BLaER1 treated with 17β-estradiol and CSF1 and Interleukin-3, amounts not matched to agents 10 nM and 100 nM (cell line): Measurements from ENCODE around the gene KCNG4.

Experiments
- H3K27ac ChIP-seq, 11 experiments: shearing (Covaris generic); formaldehyde crosslinking; 2 replicates each; pipeline ENCODE4 v1.8.1; 2022
- H3K27me3 ChIP-seq, 11 experiments: shearing (Covaris generic); formaldehyde crosslinking; 2 replicates each; pipeline ENCODE4 v1.8.1; 2022
- H3K36me3 ChIP-seq, 11 experiments: shearing (Covaris generic); formaldehyde crosslinking; 2 replicates each; pipeline ENCODE4 v1.8.1; 2022
- H3K4me1 ChIP-seq, 10 experiments: shearing (Covaris generic); formaldehyde crosslinking; 2 replicates each; pipeline ENCODE4 v1.8.1; 2022
- H3K4me2 ChIP-seq, 11 experiments: shearing (Covaris generic); formaldehyde crosslinking; 2 replicates each; pipeline ENCODE4 v1.8.1; 2022
- H3K4me3 ChIP-seq, 10 experiments: shearing (Covaris generic); formaldehyde crosslinking; 2 replicates each; pipeline ENCODE4 v1.8.1; 2022
- H3K9ac ChIP-seq, 11 experiments: shearing (Covaris generic); formaldehyde crosslinking; 2 replicates each; pipeline ENCODE4 v1.8.1; 2022
- H3K9me3 ChIP-seq, 11 experiments: shearing (Covaris generic); formaldehyde crosslinking; replicated peaks in 1 of 11; 2 replicates each; pipeline ENCODE4 v1.8.1; 2022
- H4K20me1 ChIP-seq, 11 experiments: shearing (Covaris generic); formaldehyde crosslinking; 2 replicates each; pipeline ENCODE4 v1.8.1; 2022
- Cebpa-rat ChIP-seq, 11 experiments: shearing (Covaris generic); IDR thresholded peaks; 2 replicates each; pipeline ENCODE4 v1.8.1; 2022

The KCNG4 gene

GRCh38 chr16:84186685-84187437, 53.0 kb downstream of the KCNG4 start, which contains the start of gene TAF1C:
Gene TAF1C, minus strand, starts transcription at chr16:84187057. Its CDS starts 2,069 bp downstream, at chr16:84184988.
- peak within 1 kb of the TSS; percentile 87 to 100 (median 95) for H3K4me3 ChIP-seq
- no peaks in the 10 kb centered on the region for H3K27me3 ChIP-seq
- H3K4me1 ChIP-seq, result peaks cover 18 to 26% (median 19%) of the 10 kb centered on the region in 10 experiments
- TF ChIP-seq Cebpa-rat (IDR thresholded peaks at IDR 0.05), result no peak
- H3K9me3 ChIP-seq, result no peaks in the 10 kb centered on the region
- H4K20me1 ChIP-seq, result peaks cover 0 to 45% (median 31%) of the 10 kb centered on the region in 11 experiments; a peak in 17 of 22 replicates
- peak within 1 kb of the TSS; percentile 71 to 91 (median 87) for H3K27ac ChIP-seq
- H3K4me2 ChIP-seq, result peak within 1 kb of the TSS; percentile 83 to 99 (median 96)
- peaks cover 31 to 38% (median 36%) of the 10 kb centered on the region in 11 experiments for H3K36me3 ChIP-seq
- H3K9ac ChIP-seq, result peak within 1 kb of the TSS; percentile 86 to 96 (median 93)

- H3K27ac ChIP-seq, result no peak overlapping the region
- no peak for TF ChIP-seq Cebpa-rat (IDR thresholded peaks at IDR 0.05)
- H3K4me2 ChIP-seq, result peak overlapping the region in 8 of 11 experiments; percentile 6 to 99 (median 95); a peak in 5 of 22 replicates
- H3K4me3 ChIP-seq, result no peak overlapping the region; a peak in 1 of 20 replicates
- H3K36me3 ChIP-seq, result peaks cover 52 to 59% (median 56%) of the 10 kb centered on the region in 11 experiments
- H4K20me1 ChIP-seq, result peaks cover 0 to 61% (median 39%) of the 10 kb centered on the region in 11 experiments; a peak in 17 of 22 replicates
- no peaks in the 10 kb centered on the region for H3K9me3 ChIP-seq
- no peaks in the 10 kb centered on the region for H3K27me3 ChIP-seq
- peaks cover 18 to 26% (median 19%) of the 10 kb centered on the region in 10 experiments for H3K4me1 ChIP-seq
- peak overlapping the region in 10 of 11 experiments; percentile 51 to 96 (median 93); a peak in 15 of 22 replicates for H3K9ac ChIP-seq
Observed at GRCh38 chr16:84184775-84185174, 55.0 kb downstream of the KCNG4 start.

- H3K9me3 ChIP-seq, result no peaks in the 10 kb centered on the region
- H3K27ac ChIP-seq, result no peak overlapping the region
- H3K27me3 ChIP-seq, result no peaks in the 10 kb centered on the region
- TF ChIP-seq Cebpa-rat (IDR thresholded peaks at IDR 0.05), result no peak
- H3K36me3 ChIP-seq, result peaks cover 59 to 66% (median 63%) of the 10 kb centered on the region in 11 experiments
- peak overlapping the region in 8 of 11 experiments; percentile 17 to 96 (median 93); a peak in 10 of 22 replicates for H3K9ac ChIP-seq
- no peak overlapping the region for H3K4me2 ChIP-seq
- H3K4me3 ChIP-seq, result no peak overlapping the region
- peaks cover 18 to 26% (median 19%) of the 10 kb centered on the region in 10 experiments for H3K4me1 ChIP-seq
- H4K20me1 ChIP-seq, result peaks cover 0 to 68% (median 44%) of the 10 kb centered on the region in 11 experiments; a peak in 17 of 22 replicates
Observed at GRCh38 chr16:84183911-84184591, 55.8 kb downstream of the KCNG4 start.

- no peak overlapping the region for H3K4me2 ChIP-seq
- H3K4me1 ChIP-seq, result peaks cover 18 to 26% (median 19%) of the 10 kb centered on the region in 10 experiments
- H3K27me3 ChIP-seq, result no peaks in the 10 kb centered on the region
- no peak overlapping the region for H3K4me3 ChIP-seq
- H3K36me3 ChIP-seq, result peaks cover 64 to 72% (median 68%) of the 10 kb centered on the region in 11 experiments
- no peak overlapping the region for H3K27ac ChIP-seq
- TF ChIP-seq Cebpa-rat (IDR thresholded peaks at IDR 0.05), result no peak
- H4K20me1 ChIP-seq, result peaks cover 0 to 73% (median 47%) of the 10 kb centered on the region in 11 experiments; a peak in 18 of 22 replicates
- H3K9me3 ChIP-seq, result no peaks in the 10 kb centered on the region
- 0 out of 22 replicates have a peak overlapping the region, but pooled peaks of 1 of the 11 experiments have one; percentile 96 for H3K9ac ChIP-seq
Observed at GRCh38 chr16:84183572-84183875, 56.3 kb downstream of the KCNG4 start.

GRCh38 chr16:84182680-84183571, 56.9 kb downstream of the KCNG4 start:
- no peak overlapping the region for H3K4me2 ChIP-seq

GRCh38 chr16:84182104-84182503, 57.7 kb downstream of the KCNG4 start:
- no peak overlapping the region for H3K4me2 ChIP-seq
- peaks cover 0 to 87% (median 61%) of the 10 kb centered on the region in 11 experiments; a peak in 18 of 22 replicates for H4K20me1 ChIP-seq
- peaks cover 75 to 86% (median 80%) of the 10 kb centered on the region in 11 experiments for H3K36me3 ChIP-seq
- H3K9me3 ChIP-seq, result no peaks in the 10 kb centered on the region
- H3K9ac ChIP-seq, result no peak overlapping the region
- H3K27ac ChIP-seq, result no peak overlapping the region
- no peak for TF ChIP-seq Cebpa-rat (IDR thresholded peaks at IDR 0.05)
- H3K27me3 ChIP-seq, result no peaks in the 10 kb centered on the region
- no peak overlapping the region for H3K4me3 ChIP-seq
- peaks cover 18 to 23% (median 19%) of the 10 kb centered on the region in 10 experiments for H3K4me1 ChIP-seq

More at GRCh38 chr16:84182680-84183571, 56.9 kb downstream of the KCNG4 start:
- no peaks in the 10 kb centered on the region for H3K9me3 ChIP-seq
- no peak overlapping the region for H3K4me3 ChIP-seq
- TF ChIP-seq Cebpa-rat (IDR thresholded peaks at IDR 0.05), result no peak
- H3K4me1 ChIP-seq, result peaks cover 18 to 26% (median 19%) of the 10 kb centered on the region in 10 experiments
- no peak overlapping the region for H3K9ac ChIP-seq
- no peaks in the 10 kb centered on the region for H3K27me3 ChIP-seq
- H4K20me1 ChIP-seq, result peaks cover 0 to 79% (median 53%) of the 10 kb centered on the region in 11 experiments; a peak in 18 of 22 replicates
- H3K36me3 ChIP-seq, result peaks cover 70 to 78% (median 74%) of the 10 kb centered on the region in 11 experiments
- no peak overlapping the region for H3K27ac ChIP-seq

GRCh38 chr16:84181144-84181915, 58.5 kb downstream of the KCNG4 start:
- Histone ChIP-seq H3K4me2 (no peak overlapping the region), H3K27me3 (no peaks in the 10 kb centered on the region), H3K36me3 (peaks cover 75 to 93% (median 82%) of the 10 kb centered on the region in 11 experiments), H4K20me1 (peaks cover 0 to 95% (median 67%) of the 10 kb centered on the region in 11 experiments; a peak in 18 of 22 replicates), H3K9ac (no peak overlapping the region), H3K9me3 (no peaks in the 10 kb centered on the region), H3K4me1 (peaks cover 18 to 29% (median 22%) of the 10 kb centered on the region in 10 experiments), H3K27ac (no peak overlapping the region), H3K4me3 (no peak overlapping the region)
- TF ChIP-seq Cebpa-rat (IDR thresholded peaks at IDR 0.05), result no peak
